ENCODE data around the gene FARS2.

DNA sequence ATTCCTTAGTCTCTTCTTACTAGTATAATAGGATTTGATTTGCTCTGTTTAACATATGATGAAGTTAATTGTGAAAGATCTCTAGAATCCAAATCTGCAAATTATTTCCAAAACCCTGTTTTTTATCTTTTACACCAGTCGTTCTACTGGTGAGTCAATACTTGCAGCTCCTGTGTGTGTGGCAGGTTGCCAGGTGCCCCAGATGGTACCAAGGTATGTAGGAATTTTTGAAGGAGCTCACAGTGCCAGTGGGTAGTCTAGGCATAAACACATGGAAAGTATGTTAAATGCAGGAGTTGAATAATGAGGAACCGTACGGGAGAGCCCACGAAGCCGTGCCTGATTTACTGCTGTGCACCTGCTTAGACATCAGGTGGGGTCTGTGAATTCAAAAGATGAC is 192.2 kb downstream of the FARS2 start:
- TF ChIP-seq POLR2AphosphoS5 (IDR thresholded peaks at IDR 0.05): no peak
- TF ChIP-seq, protein P1, sequence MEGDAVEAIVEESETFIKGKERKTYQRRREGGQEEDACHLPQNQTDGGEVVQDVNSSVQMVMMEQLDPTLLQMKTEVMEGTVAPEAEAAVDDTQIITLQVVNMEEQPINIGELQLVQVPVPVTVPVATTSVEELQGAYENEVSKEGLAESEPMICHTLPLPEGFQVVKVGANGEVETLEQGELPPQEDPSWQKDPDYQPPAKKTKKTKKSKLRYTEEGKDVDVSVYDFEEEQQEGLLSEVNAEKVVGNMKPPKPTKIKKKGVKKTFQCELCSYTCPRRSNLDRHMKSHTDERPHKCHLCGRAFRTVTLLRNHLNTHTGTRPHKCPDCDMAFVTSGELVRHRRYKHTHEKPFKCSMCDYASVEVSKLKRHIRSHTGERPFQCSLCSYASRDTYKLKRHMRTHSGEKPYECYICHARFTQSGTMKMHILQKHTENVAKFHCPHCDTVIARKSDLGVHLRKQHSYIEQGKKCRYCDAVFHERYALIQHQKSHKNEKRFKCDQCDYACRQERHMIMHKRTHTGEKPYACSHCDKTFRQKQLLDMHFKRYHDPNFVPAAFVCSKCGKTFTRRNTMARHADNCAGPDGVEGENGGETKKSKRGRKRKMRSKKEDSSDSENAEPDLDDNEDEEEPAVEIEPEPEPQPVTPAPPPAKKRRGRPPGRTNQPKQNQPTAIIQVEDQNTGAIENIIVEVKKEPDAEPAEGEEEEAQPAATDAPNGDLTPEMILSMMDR (IDR thresholded peaks at IDR 0.05): no peak
- no peak for TF ChIP-seq POLR2A (IDR thresholded peaks at IDR 0.05)
